Peyer's patch (tissue), 4 donors: ENCODE measurements around the gene CARM1.

Experiments used
- POLR2A ChIP-seq, 2 donors: fragments of 450-650 bp; IDR thresholded peaks; one replicate each; pipeline ENCODE4 v1.5.1; 2017; ENCODE audit warnings: antibody characterized with exemption in 2 of 2, mild to moderate bottlenecking in 2 of 2, moderate library complexity in 2 of 2
- TF ChIP-seq, protein P1 (sequence below), 6 experiments: fragments of 450-650 bp in 4 of 6; fragments of 200-600 bp in 2 of 6; sonication (generic) in 1 of 6; IDR thresholded peaks; one replicate each; pipeline ENCODE4 v1.5.1; 2017 to 2019; ENCODE audit warnings: antibody characterized with exemption in 6 of 6, mild to moderate bottlenecking in 3 of 6, moderate library complexity in 1 of 6

DNA sequence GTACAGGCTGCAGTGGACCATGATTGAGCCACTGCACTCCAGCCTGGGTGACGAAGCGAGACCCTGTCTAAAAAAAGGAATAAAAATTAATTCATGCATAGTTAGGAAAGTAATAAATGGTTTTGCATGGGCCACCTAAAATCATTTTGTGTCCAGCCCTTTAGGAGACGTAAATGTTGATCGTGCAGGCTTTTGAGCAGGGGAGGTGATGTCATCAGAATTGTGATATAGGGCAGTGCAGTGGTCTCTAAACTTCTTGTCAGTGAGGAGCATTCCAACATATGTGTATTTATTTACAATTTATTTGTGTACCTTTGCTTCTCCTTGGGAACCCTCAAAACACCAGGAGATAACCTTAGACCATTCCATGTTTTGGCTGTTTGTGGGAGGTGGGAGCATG, 92.5 kb downstream of the CARM1 start:
- TF ChIP-seq POLR2A (IDR thresholded peaks at IDR 0.05), result no peak
- TF ChIP-seq, protein P1, sequence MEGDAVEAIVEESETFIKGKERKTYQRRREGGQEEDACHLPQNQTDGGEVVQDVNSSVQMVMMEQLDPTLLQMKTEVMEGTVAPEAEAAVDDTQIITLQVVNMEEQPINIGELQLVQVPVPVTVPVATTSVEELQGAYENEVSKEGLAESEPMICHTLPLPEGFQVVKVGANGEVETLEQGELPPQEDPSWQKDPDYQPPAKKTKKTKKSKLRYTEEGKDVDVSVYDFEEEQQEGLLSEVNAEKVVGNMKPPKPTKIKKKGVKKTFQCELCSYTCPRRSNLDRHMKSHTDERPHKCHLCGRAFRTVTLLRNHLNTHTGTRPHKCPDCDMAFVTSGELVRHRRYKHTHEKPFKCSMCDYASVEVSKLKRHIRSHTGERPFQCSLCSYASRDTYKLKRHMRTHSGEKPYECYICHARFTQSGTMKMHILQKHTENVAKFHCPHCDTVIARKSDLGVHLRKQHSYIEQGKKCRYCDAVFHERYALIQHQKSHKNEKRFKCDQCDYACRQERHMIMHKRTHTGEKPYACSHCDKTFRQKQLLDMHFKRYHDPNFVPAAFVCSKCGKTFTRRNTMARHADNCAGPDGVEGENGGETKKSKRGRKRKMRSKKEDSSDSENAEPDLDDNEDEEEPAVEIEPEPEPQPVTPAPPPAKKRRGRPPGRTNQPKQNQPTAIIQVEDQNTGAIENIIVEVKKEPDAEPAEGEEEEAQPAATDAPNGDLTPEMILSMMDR (IDR thresholded peaks at IDR 0.05), result no peak
